Right lobe of liver (tissue), 4 donors: ENCODE data around the gene ARHGAP22.

ENCODE experiments used
- POLR2A ChIP-seq: fragments of 450-650 bp; IDR thresholded peaks from one replicate; pipeline ENCODE4 v1.6.1; 2017; ENCODE audit warnings: antibody characterized with exemption, mild to moderate bottlenecking
- TF ChIP-seq, protein P1 (sequence below), 4 donors: fragments of 200-600 bp in 3 of 4; fragments of 450-650 bp in 1 of 4; IDR thresholded peaks; one replicate each; pipeline versions ENCODE4 v1.5.1 to v1.8.0; 2016 to 2022; ENCODE audit warnings: antibody characterized with exemption in 4 of 4, mild to moderate bottlenecking in 2 of 4
- donor health status: DM: no; HTN: no; CAD: no.
- donor health status: DM: no; HTN: no; CAD: no.
- donor health status: DM: no; HTN: yes; CAD: no.

- TF ChIP-seq, protein P1, sequence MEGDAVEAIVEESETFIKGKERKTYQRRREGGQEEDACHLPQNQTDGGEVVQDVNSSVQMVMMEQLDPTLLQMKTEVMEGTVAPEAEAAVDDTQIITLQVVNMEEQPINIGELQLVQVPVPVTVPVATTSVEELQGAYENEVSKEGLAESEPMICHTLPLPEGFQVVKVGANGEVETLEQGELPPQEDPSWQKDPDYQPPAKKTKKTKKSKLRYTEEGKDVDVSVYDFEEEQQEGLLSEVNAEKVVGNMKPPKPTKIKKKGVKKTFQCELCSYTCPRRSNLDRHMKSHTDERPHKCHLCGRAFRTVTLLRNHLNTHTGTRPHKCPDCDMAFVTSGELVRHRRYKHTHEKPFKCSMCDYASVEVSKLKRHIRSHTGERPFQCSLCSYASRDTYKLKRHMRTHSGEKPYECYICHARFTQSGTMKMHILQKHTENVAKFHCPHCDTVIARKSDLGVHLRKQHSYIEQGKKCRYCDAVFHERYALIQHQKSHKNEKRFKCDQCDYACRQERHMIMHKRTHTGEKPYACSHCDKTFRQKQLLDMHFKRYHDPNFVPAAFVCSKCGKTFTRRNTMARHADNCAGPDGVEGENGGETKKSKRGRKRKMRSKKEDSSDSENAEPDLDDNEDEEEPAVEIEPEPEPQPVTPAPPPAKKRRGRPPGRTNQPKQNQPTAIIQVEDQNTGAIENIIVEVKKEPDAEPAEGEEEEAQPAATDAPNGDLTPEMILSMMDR (IDR thresholded peaks at IDR 0.05): no peak
- TF ChIP-seq POLR2A: no peak
Observed at GRCh38 chr10:48555310-48556042, 49.4 kb downstream of the ARHGAP22 start.
